GM23338 (cell line): ENCODE measurements around the gene MCM9. TPM values are rescaled to one million over a fixed set of nuclear protein-coding genes. Genes with fewer than 3 reads are reported as not detected.

Experiments used
- ATAC-seq: fragments of 200-7000 bp; cut with Tn5 transposase; 3 replicates; pipeline ENCODE4 v1.9.1; 2020
- DNase-seq: peaks from one replicate; pipeline ENCODE4 v3.0.0-alpha.2; 2015; ENCODE audit warnings: low spot score
- H2AFZ ChIP-seq: fragments of 200-600 bp; sonication (generic); 2 replicates; pipeline ENCODE4 v1.8.0; 2016; ENCODE audit warnings: antibody characterized with exemption, mild to moderate bottlenecking, moderate library complexity
- H3F3A ChIP-seq: fragments of 200-600 bp; sonication (generic); replicated peaks from 2 replicates; pipeline ENCODE4 v1.8.0; 2017; ENCODE audit warnings: antibody characterized with exemption, mixed run types, low read depth
- H3K27ac ChIP-seq: fragments of 200-600 bp; sonication (generic); 2 replicates; pipeline ENCODE4 v1.6.1; 2016; ENCODE audit warnings: low read depth
- H3K27me3 ChIP-seq: fragments of 200-600 bp; sonication (generic); 2 replicates; pipeline ENCODE4 v1.8.0; 2016; ENCODE audit warnings: mild to moderate bottlenecking, mixed run types, moderate library complexity; ENCODE audit not compliant: insufficient read depth
- H3K36me3 ChIP-seq: fragments of 200-600 bp; sonication (generic); 2 replicates; pipeline ENCODE4 v1.8.0; 2016; ENCODE audit warnings: mild to moderate bottlenecking; ENCODE audit not compliant: insufficient read depth
- H3K4me1 ChIP-seq: fragments of 200-600 bp; sonication (generic); 2 replicates; pipeline ENCODE4 v1.8.0; 2016; ENCODE audit warnings: mild to moderate bottlenecking, moderate library complexity; ENCODE audit not compliant: insufficient read depth
- H3K4me2 ChIP-seq: fragments of 200-600 bp; sonication (generic); 2 replicates; pipeline ENCODE4 v1.7.1; 2017; ENCODE audit warnings: mixed run types
- H3K4me3 ChIP-seq: fragments of 200-600 bp; sonication (generic); 2 replicates; pipeline ENCODE4 v1.6.1; 2016; ENCODE audit warnings: mixed run types
- H3K79me2 ChIP-seq: fragments of 200-600 bp; sonication (generic); replicated peaks from 2 replicates; pipeline ENCODE4 v1.8.0; 2017; ENCODE audit warnings: mild to moderate bottlenecking; ENCODE audit not compliant: insufficient read depth
- H3K9me2 ChIP-seq: fragments of 200-600 bp; sonication (generic); 2 replicates; pipeline ENCODE4 v1.8.0; 2017; ENCODE audit not compliant: insufficient read depth
- H4K20me1 ChIP-seq: fragments of 200-600 bp; sonication (generic); replicated peaks from 2 replicates; pipeline ENCODE4 v1.8.0; 2017; ENCODE audit warnings: mild to moderate bottlenecking; ENCODE audit not compliant: insufficient read depth
- H3K27ac Mint-ChIP-seq: 2 replicates; pipeline ENCODE4 v1.8.0; 2020; ENCODE audit warnings: inconsistent platforms, mild to moderate bottlenecking, moderate library complexity, mixed read lengths
- H3K27me3 Mint-ChIP-seq: 3 replicates; pipeline ENCODE4 v1.8.0; 2022; ENCODE audit warnings: low read depth, mild to moderate bottlenecking, moderate library complexity, mixed read lengths, inconsistent platforms; ENCODE audit not compliant: insufficient read depth, poor library complexity
- H3K36me3 Mint-ChIP-seq: 3 replicates; pipeline ENCODE4 v1.8.0; 2021; ENCODE audit warnings: low read depth, mild to moderate bottlenecking, inconsistent platforms, moderate library complexity, mixed read lengths
- H3K4me1 Mint-ChIP-seq: 3 replicates; pipeline ENCODE4 v1.8.0; 2020; ENCODE audit warnings: mild to moderate bottlenecking, inconsistent platforms, mixed read lengths
- H3K4me3 Mint-ChIP-seq: 3 replicates; pipeline ENCODE4 v1.8.0; 2021; ENCODE audit warnings: moderate library complexity, mild to moderate bottlenecking, inconsistent platforms, mixed read lengths
- H3K9me3 Mint-ChIP-seq: 3 replicates; pipeline ENCODE4 v1.8.0; 2020; ENCODE audit warnings: moderate library complexity, mild to moderate bottlenecking, inconsistent platforms, mixed read lengths
- CREB1 ChIP-seq: fragments of 250-450 bp; sonication (Bioruptor Pico); IDR thresholded peaks from 2 replicates; pipeline ENCODE4 v1.5.0; 2020; ENCODE audit warnings: low read depth, mild to moderate bottlenecking, moderate library complexity
- ETS1 ChIP-seq: IDR thresholded peaks from 2 replicates; pipeline ENCODE4 v1.6.1; 2016; ENCODE audit warnings: antibody characterized with exemption
- EZH2 ChIP-seq: fragments of 200-600 bp; sonication (generic); IDR thresholded peaks from one replicate; pipeline ENCODE4 v1.8.0; 2017; ENCODE audit warnings: antibody characterized with exemption, mild to moderate bottlenecking, low read depth; ENCODE audit not compliant: unreplicated experiment
- EZH2phosphoT487 ChIP-seq: fragments of 200-600 bp; sonication (generic); IDR thresholded peaks from one replicate; pipeline ENCODE4 v1.8.1; 2018; ENCODE audit warnings: antibody characterized with exemption; ENCODE audit not compliant: unreplicated experiment
- JUNB ChIP-seq: IDR thresholded peaks from one replicate; pipeline ENCODE4 v1.6.1; 2016; ENCODE audit warnings: antibody characterized with exemption; ENCODE audit not compliant: unreplicated experiment
- NANOG ChIP-seq: IDR thresholded peaks from 2 replicates; pipeline ENCODE4 v1.6.1; 2016; ENCODE audit warnings: antibody characterized with exemption, borderline replicate concordance
- POLR2AphosphoS5 ChIP-seq: IDR thresholded peaks from 2 replicates; pipeline ENCODE4 v1.6.1; 2016; ENCODE audit warnings: antibody characterized with exemption, low read depth
- REST ChIP-seq: IDR thresholded peaks from one replicate; pipeline ENCODE4 v1.6.1; 2018; ENCODE audit warnings: antibody characterized with exemption; ENCODE audit not compliant: unreplicated experiment
- STAT1 ChIP-seq: IDR thresholded peaks from one replicate; pipeline ENCODE4 v1.6.1; 2016; ENCODE audit warnings: antibody characterized with exemption; ENCODE audit not compliant: unreplicated experiment
- ZNF114 ChIP-seq: fragments of 250-450 bp; sonication (Bioruptor Pico); IDR thresholded peaks from 2 replicates; pipeline ENCODE4 v1.5.0; 2020; ENCODE audit warnings: mild to moderate bottlenecking, moderate library complexity
- ZNF331 ChIP-seq: fragments of 250-450 bp; sonication (Bioruptor Pico); IDR thresholded peaks from 2 replicates; pipeline ENCODE4 v1.5.0; 2020; ENCODE audit warnings: low read depth, mild to moderate bottlenecking, moderate library complexity
- polyA plus RNA-seq: library from polyadenylated mRNA; unstranded; fragments of >200 nt; fragmentation: Nextera tagmentation; extraction: Ambion mirVana; gene quantifications from 2 replicates; pipeline ENCODE4 v1.2.1, GENCODE V29; 2016
- total RNA-seq: library from RNA; depleted of rRNA; stranded (reverse); fragments of >200 nt; shearing (Covaris generic); gene quantifications from 2 replicates; pipeline ENCODE4 v1.2.3, GENCODE V29; 2014
- TF ChIP-seq, protein P1 (sequence below), 2 experiments: fragments of 200-600 bp in 1 of 2; sonication (generic) in 1 of 2; conservative IDR thresholded peaks; 2 replicates each; pipeline versions ENCODE4 v1.5.1 to v1.6.1; 2016 to 2017; ENCODE audit warnings: antibody characterized with exemption in 2 of 2, low read depth in 2 of 2, mild to moderate bottlenecking in 2 of 2, moderate library complexity in 1 of 2

MCM9 gene
- total and polyA plus RNA-seq, 2 experiments from 2014 or later = 14.9 to 16.6 TPM

- peaks cover 25% of the 10 kb centered on the region for H3K4me1 Mint-ChIP-seq
- H3K27me3 Mint-ChIP-seq = peaks cover 6% of the 10 kb centered on the region
- H3K36me3 Mint-ChIP-seq = no peaks in the 10 kb centered on the region
- Histone ChIP-seq H3F3A (no peaks in the 10 kb centered on the region), H3K36me3 (no peaks in the 10 kb centered on the region), H2AFZ (no peak overlapping the region), H3K79me2 (peaks cover 15% of the 10 kb centered on the region), H3K27me3 (no peaks in the 10 kb centered on the region), H3K4me3 (no peak overlapping the region), H3K4me1 (peaks cover 8% of the 10 kb centered on the region), H4K20me1 (no peaks in the 10 kb centered on the region), H3K27ac (no peak overlapping the region), H3K9me2 (no peaks in the 10 kb centered on the region; the same call in 1 of the 2 replicates), H3K4me2 (no peak overlapping the region)
- no peak overlapping the region for H3K27ac Mint-ChIP-seq
- no peak overlapping the region for H3K4me3 Mint-ChIP-seq
- ATAC-seq (no peak), DNase-seq (no peak)
- TF ChIP-seq ZNF331 (CRISPR knock-in tag) (no peak), JUNB (no peak), STAT1 (no peak), EZH2 (no peak), ETS1 (no peak)
- no peaks in the 10 kb centered on the region for H3K9me3 Mint-ChIP-seq
Measured at GRCh38 chr6:118877806-118878205, 57.2 kb downstream of the MCM9 start.

GRCh38 chr6:118876814-118877213 lies 58.1 kb downstream of the MCM9 start:
- ATAC-seq = no peak
- Histone ChIP-seq H4K20me1 (no peaks in the 10 kb centered on the region), H2AFZ (no peak overlapping the region), H3K9me2 (no peaks in the 10 kb centered on the region; the same call in 1 of the 2 replicates), H3K79me2 (peaks cover 21% of the 10 kb centered on the region), H3K4me1 (no peaks in the 10 kb centered on the region; the same call in 1 of the 2 replicates), H3K4me2 (no peak overlapping the region), H3F3A (no peaks in the 10 kb centered on the region), H3K36me3 (no peaks in the 10 kb centered on the region), H3K4me3 (no peak overlapping the region), H3K27me3 (no peaks in the 10 kb centered on the region), H3K27ac (no peak overlapping the region)
- no peak for DNase-seq
- no peak overlapping the region for H3K4me3 Mint-ChIP-seq
- peaks cover 17% of the 10 kb centered on the region for H3K4me1 Mint-ChIP-seq
- H3K27ac Mint-ChIP-seq = 0 out of 2 replicates have a peak overlapping the region, but pooled peaks have one; percentile 46
- no peaks in the 10 kb centered on the region for H3K36me3 Mint-ChIP-seq
- no peaks in the 10 kb centered on the region for H3K9me3 Mint-ChIP-seq
- peaks cover 6% of the 10 kb centered on the region for H3K27me3 Mint-ChIP-seq
- TF ChIP-seq POLR2AphosphoS5 (no peak), EZH2 (no peak), CREB1 (CRISPR knock-in tag) (no peak), STAT1 (no peak), REST (no peak), ETS1 (no peak), NANOG (no peak), EZH2phosphoT487 (no peak), ZNF331 (CRISPR knock-in tag) (no peak), JUNB (no peak), ZNF114 (CRISPR knock-in tag) (no peak)
- TF ChIP-seq, protein P1, sequence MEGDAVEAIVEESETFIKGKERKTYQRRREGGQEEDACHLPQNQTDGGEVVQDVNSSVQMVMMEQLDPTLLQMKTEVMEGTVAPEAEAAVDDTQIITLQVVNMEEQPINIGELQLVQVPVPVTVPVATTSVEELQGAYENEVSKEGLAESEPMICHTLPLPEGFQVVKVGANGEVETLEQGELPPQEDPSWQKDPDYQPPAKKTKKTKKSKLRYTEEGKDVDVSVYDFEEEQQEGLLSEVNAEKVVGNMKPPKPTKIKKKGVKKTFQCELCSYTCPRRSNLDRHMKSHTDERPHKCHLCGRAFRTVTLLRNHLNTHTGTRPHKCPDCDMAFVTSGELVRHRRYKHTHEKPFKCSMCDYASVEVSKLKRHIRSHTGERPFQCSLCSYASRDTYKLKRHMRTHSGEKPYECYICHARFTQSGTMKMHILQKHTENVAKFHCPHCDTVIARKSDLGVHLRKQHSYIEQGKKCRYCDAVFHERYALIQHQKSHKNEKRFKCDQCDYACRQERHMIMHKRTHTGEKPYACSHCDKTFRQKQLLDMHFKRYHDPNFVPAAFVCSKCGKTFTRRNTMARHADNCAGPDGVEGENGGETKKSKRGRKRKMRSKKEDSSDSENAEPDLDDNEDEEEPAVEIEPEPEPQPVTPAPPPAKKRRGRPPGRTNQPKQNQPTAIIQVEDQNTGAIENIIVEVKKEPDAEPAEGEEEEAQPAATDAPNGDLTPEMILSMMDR (conservative IDR thresholded peaks at IDR 0.05; ENCODE audit: low read depth in 2 of 2) = no peak
